Fibroblast of skin of right biceps (primary cell): ENCODE measurements around the gene SAE1.
A peak's percentile ranks its signal among the peaks of the same experiment; 100 is the strongest.
"Not testable (repeated sequence)": the region's sequence is repeated elsewhere in the genome, so short reads cannot be mapped to it uniquely, and the experiment has no call there.

Experiments used
- DNase-seq: peaks from one replicate; pipeline ENCODE4 v3.0.0-alpha.2; 2013

The SAE1 gene

GRCh38 chr19:47130589-47131227, at the start of gene SAE1:
SAE1 (plus strand) TSS chr19:47130835; CDS start chr19:47130931, 96 bp downstream.
- peak; percentile 99 for DNase-seq

- no peak for DNase-seq
These were observed 49.5 kb upstream of the SAE1 start for GRCh38 chr19:47081095-47081494.

- DNase-seq, result no peak
These were observed 48.1 kb upstream of the SAE1 start for GRCh38 chr19:47082493-47082892.

GRCh38 chr19:47084879-47085439, 45.7 kb upstream of the SAE1 start:
- no peak for DNase-seq

- DNase-seq, result no peak
These were observed 44.4 kb upstream of the SAE1 start for GRCh38 chr19:47086280-47086679.

- no peak for DNase-seq
These were observed 40.8 kb upstream of the SAE1 start for GRCh38 chr19:47089767-47090350.

GRCh38 chr19:47093254-47093653, 37.4 kb upstream of the SAE1 start:
- DNase-seq, result no peak

GRCh38 chr19:47093841-47094240, 36.8 kb upstream of the SAE1 start:
- DNase-seq, result no peak

- no peak for DNase-seq
These were observed 35.8 kb upstream of the SAE1 start for GRCh38 chr19:47094557-47095475.

GRCh38 chr19:47095476-47096099, 35.0 kb upstream of the SAE1 start:
- no peak for DNase-seq

- no peak for DNase-seq
These were observed 34.4 kb upstream of the SAE1 start for GRCh38 chr19:47096100-47096704.

GRCh38 chr19:47096721-47097120, 33.9 kb upstream of the SAE1 start:
- DNase-seq, result no peak

- DNase-seq, result no peak
These were observed 33.0 kb upstream of the SAE1 start for GRCh38 chr19:47097396-47098201.

GRCh38 chr19:47098608-47099007, 32.0 kb upstream of the SAE1 start:
- no peak for DNase-seq

- no peak for DNase-seq
These were observed 31.0 kb upstream of the SAE1 start for GRCh38 chr19:47099576-47100050.

GRCh38 chr19:47100290-47100689, 30.3 kb upstream of the SAE1 start:
- no peak for DNase-seq

- not testable (repeated sequence) for DNase-seq
These were observed 29.5 kb upstream of the SAE1 start for GRCh38 chr19:47101116-47101515.

GRCh38 chr19:47102346-47103060, 28.1 kb upstream of the SAE1 start:
- DNase-seq, result no peak

GRCh38 chr19:47104680-47105079, 26.0 kb upstream of the SAE1 start:
- DNase-seq, result no peak

- DNase-seq, result no peak
These were observed 24.8 kb upstream of the SAE1 start for GRCh38 chr19:47105874-47106273.

GRCh38 chr19:47106821-47107201, 23.8 kb upstream of the SAE1 start:
- DNase-seq, result peak; percentile 71
